GM18507 (cell line): ENCODE measurements around the gene PEBP1.
A peak's percentile ranks its signal among the peaks of the same experiment; 100 is the strongest.

Source experiments
- DNase-seq: peaks from one replicate; pipeline ENCODE4 v3.0.0; 2011; ENCODE audit warnings: low read depth; ENCODE audit not compliant: insufficient read length; ENCODE audit errors: extremely low spot score
- FAIRE-seq: peaks from 2 replicates; lab custom pipeline; 2011; peaks lifted over from hg19 to GRCh38; lab: Jason Lieb, UNC

PEBP1 gene

DNA sequence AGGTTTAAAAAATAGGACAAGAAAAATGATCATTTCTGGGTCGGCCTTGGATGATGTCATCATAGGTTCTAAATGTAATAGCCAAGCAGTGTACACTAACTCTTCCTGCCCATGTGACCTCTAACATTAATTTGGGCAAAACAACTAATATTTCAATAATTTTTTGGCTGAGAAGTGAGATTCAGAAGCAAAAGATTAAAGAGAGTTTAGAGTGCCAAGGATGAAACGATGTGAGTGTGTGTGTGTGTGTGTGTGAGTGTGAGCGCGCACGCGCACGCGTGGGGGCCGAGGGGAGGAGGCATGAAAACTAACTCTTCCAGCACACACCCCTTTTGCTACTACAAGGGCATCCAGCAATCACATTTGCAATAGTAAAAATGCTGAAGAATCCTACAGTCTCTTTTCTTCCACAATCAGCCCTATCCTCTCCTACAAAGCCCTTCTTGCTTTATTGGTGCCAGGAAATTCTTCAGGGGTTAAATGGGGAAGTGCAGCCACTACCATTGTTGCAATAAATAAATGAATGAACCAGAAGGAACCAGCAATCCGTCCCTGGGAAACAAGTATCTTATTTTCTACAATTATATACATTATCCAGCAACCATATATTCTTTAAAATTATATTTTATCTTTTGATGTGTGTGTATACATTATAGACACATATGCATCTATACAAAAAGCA, 52.9 kb downstream of the PEBP1 start:
- no peak for FAIRE-seq
- no peak for DNase-seq

DNA sequence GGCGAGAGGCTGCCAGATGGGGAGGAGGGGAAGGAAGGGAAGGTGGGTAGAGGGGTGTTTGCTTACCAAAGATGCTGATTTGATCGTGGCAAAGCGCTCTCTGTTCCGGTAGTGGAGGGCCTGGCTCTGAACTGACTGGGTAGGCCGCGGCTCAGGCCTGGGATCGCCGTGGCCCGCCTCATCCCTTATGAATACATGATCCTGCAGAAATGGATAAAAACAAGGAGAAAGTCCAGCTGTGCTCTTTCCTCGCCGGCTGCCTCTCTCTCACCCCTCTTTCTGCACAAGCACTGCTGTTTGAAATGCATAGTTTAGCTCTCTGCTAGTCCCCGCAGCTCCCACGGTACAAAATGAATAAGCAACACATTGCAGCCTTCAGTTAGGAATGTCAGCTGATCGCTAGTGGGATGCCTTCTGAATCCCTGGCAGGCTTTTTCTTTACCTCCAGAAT, 53.8 kb downstream of the PEBP1 start:
- no peak for DNase-seq
- FAIRE-seq = no peak

DNA sequence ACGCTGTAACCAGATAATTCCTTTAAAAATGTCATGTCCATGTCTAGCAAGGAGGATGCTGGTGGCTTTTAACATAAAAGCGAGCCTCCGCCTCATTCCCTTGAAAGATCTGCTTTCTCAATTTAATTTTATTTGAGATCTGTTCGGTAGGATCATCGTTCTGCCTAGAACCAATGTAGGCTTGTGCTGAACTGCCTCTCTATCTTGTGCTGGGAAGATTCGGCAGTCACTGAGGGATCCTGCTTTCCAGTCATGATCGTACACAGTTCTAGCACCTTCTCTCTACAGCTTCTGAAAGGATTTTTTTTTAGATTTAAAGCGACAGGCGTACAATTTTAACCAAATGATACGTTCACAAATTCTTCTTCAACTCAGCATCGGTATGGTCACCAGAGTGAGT, 54.3 kb downstream of the PEBP1 start:
- no peak for DNase-seq
- FAIRE-seq = no peak

DNA sequence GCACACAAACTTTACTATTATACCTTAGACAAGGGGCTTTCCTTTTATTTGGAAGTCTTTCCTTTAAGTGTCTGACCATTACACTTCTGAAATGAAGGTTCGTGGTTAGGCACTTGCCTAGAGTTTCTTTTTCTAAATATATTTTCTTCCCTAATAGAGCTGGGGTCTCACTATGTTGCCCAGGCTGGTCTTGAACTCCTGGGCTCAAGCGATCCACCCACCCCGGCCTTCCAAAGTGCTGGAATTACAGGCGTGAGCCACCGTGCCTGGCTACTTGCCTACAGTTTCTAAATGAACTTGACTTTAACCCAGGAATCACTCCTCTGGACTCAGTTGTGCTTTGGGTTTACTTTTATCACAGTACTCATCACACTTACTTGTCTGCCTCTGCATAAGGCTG, 57.6 kb downstream of the PEBP1 start:
- DNase-seq (no peak), FAIRE-seq (peak; percentile 31)

DNA sequence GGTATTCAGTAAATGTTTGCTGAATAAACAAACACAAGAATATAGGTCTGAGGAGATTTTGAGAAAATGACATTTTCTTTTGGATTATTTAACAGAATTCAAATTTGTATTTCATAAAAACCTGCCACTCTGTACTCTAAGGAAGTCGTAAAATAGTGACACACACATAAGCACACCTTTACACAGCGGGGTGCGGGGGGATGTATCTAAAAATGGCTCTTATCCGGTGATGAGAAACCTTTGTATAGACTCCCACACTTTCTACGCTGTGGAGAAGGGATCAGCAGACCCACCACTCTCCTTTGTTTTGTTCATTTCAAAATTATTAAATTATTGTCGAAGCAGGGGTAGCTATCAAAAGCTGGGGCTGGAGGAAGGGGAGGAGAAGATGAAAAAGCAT, 58.0 kb downstream of the PEBP1 start:
- DNase-seq (no peak), FAIRE-seq (no peak)
